SK-N-SH treated with all-trans-retinoic acid at 6 μM for 48 hours (cell line): ENCODE results near the gene PRPF4.

Experiments
- ATAC-seq: fragments of 200-7000 bp; cut with Tn5 transposase; 3 replicates; pipeline ENCODE4 v1.9.1; 2020; ENCODE audit warnings: mild to moderate bottlenecking, moderate library complexity
- ARNTL ChIP-seq: fragments of 450-650 bp; formaldehyde crosslinking; IDR thresholded peaks from 2 replicates; pipeline ENCODE4 v1.5.0; 2020; ENCODE audit warnings: low read depth, mild to moderate bottlenecking, moderate library complexity, borderline replicate concordance
- BACH2 ChIP-seq: fragments of 250-450 bp; sonication (Bioruptor Pico); IDR thresholded peaks from 2 replicates; pipeline ENCODE4 v1.9.0; 2021; ENCODE audit warnings: mild to moderate bottlenecking, borderline replicate concordance
- CSDC2 ChIP-seq: fragments of 250-450 bp; sonication (Bioruptor Pico); IDR thresholded peaks from 2 replicates; pipeline ENCODE4 v1.5.0; 2020; ENCODE audit warnings: mild to moderate bottlenecking, moderate library complexity
- ESRRG ChIP-seq: fragments of 250-450 bp; sonication (Bioruptor Pico); IDR thresholded peaks from 2 replicates; pipeline ENCODE4 v1.6.1; 2021; ENCODE audit warnings: mild to moderate bottlenecking
- GLIS3 ChIP-seq: fragments of 250-450 bp; sonication (Bioruptor Pico); IDR thresholded peaks from 2 replicates; pipeline ENCODE4 v1.5.0; 2020; ENCODE audit warnings: mild to moderate bottlenecking, moderate library complexity
- ISL1 ChIP-seq: fragments of 250-450 bp; sonication (Bioruptor Pico); IDR thresholded peaks from 2 replicates; pipeline ENCODE4 v2.1.2; 2022; ENCODE audit warnings: mild to moderate bottlenecking, moderate library complexity
- OSR1 ChIP-seq: fragments of 250-450 bp; sonication (Bioruptor Pico); IDR thresholded peaks from 2 replicates; pipeline ENCODE4 v1.8.0; 2022; ENCODE audit warnings: moderate library complexity, mild to moderate bottlenecking, inconsistent platforms
- PPARA ChIP-seq: fragments of 250-450 bp; sonication (Bioruptor Pico); IDR thresholded peaks from 2 replicates; pipeline ENCODE4 v1.5.0; 2020; ENCODE audit warnings: mild to moderate bottlenecking, borderline replicate concordance
- RARB ChIP-seq: fragments of 250-450 bp; sonication (Bioruptor Pico); IDR thresholded peaks from 2 replicates; pipeline ENCODE4 v1.8.0; 2021; ENCODE audit warnings: mild to moderate bottlenecking, moderate library complexity
- SNAI2 ChIP-seq: fragments of 250-450 bp; sonication (Bioruptor Pico); IDR thresholded peaks from 2 replicates; pipeline ENCODE4 v1.5.0; 2020; ENCODE audit warnings: mild to moderate bottlenecking, moderate library complexity
- TCF4 ChIP-seq: fragments of 250-450 bp; sonication (Bioruptor Pico); IDR thresholded peaks from 2 replicates; pipeline ENCODE4 v1.8.0; 2021; ENCODE audit warnings: mild to moderate bottlenecking, moderate library complexity, borderline replicate concordance
- TOX ChIP-seq: fragments of 250-450 bp; sonication (Bioruptor Pico); IDR thresholded peaks from 2 replicates; pipeline ENCODE4 v1.8.0; 2021; ENCODE audit warnings: mild to moderate bottlenecking, moderate library complexity, borderline replicate concordance
- ZC3H10 ChIP-seq: fragments of 250-450 bp; sonication (Bioruptor Pico); IDR thresholded peaks from 2 replicates; pipeline ENCODE4 v1.5.1; 2021; ENCODE audit warnings: mild to moderate bottlenecking, moderate library complexity
- ZFP3 ChIP-seq: fragments of 250-450 bp; sonication (Bioruptor Pico); IDR thresholded peaks from 2 replicates; pipeline ENCODE4 v1.5.0; 2020; ENCODE audit warnings: mild to moderate bottlenecking, moderate library complexity
- ZFP30 ChIP-seq: fragments of 450-650 bp; formaldehyde crosslinking; IDR thresholded peaks from 2 replicates; pipeline ENCODE4 v1.5.0; 2022; ENCODE audit warnings: mild to moderate bottlenecking, moderate library complexity
- ZNF8 ChIP-seq: fragments of 450-650 bp; formaldehyde crosslinking; IDR thresholded peaks from 2 replicates; pipeline ENCODE4 v1.5.0; 2020; ENCODE audit warnings: mild to moderate bottlenecking, moderate library complexity
- TF ChIP-seq, protein P1 (sequence below): fragments of 250-450 bp; sonication (Bioruptor Pico); IDR thresholded peaks from 2 replicates; pipeline ENCODE4 v1.5.1; 2021; ENCODE audit warnings: mild to moderate bottlenecking, moderate library complexity
- TF ChIP-seq, protein P2 (sequence below): fragments of 250-450 bp; sonication (Bioruptor Pico); IDR thresholded peaks from 2 replicates; pipeline ENCODE4 v1.5.0; 2020; ENCODE audit warnings: mild to moderate bottlenecking, moderate library complexity
- TF ChIP-seq, protein P3 (sequence below): fragments of 250-450 bp; sonication (Bioruptor Pico); IDR thresholded peaks from 2 replicates; pipeline ENCODE4 v1.8.0; 2020; ENCODE audit warnings: mild to moderate bottlenecking, moderate library complexity, borderline replicate concordance
- TF ChIP-seq, protein P4 (sequence below): fragments of 250-450 bp; sonication (Bioruptor Pico); IDR thresholded peaks from 2 replicates; pipeline ENCODE4 v1.8.0; 2021; ENCODE audit warnings: low read depth, mild to moderate bottlenecking, moderate library complexity, borderline replicate concordance
- TF ChIP-seq, protein P5 (sequence below): fragments of 250-450 bp; sonication (Bioruptor Pico); IDR thresholded peaks from 2 replicates; pipeline ENCODE4 v1.5.1; 2020; ENCODE audit warnings: low read depth, mild to moderate bottlenecking, moderate library complexity

PRPF4 gene

DNA sequence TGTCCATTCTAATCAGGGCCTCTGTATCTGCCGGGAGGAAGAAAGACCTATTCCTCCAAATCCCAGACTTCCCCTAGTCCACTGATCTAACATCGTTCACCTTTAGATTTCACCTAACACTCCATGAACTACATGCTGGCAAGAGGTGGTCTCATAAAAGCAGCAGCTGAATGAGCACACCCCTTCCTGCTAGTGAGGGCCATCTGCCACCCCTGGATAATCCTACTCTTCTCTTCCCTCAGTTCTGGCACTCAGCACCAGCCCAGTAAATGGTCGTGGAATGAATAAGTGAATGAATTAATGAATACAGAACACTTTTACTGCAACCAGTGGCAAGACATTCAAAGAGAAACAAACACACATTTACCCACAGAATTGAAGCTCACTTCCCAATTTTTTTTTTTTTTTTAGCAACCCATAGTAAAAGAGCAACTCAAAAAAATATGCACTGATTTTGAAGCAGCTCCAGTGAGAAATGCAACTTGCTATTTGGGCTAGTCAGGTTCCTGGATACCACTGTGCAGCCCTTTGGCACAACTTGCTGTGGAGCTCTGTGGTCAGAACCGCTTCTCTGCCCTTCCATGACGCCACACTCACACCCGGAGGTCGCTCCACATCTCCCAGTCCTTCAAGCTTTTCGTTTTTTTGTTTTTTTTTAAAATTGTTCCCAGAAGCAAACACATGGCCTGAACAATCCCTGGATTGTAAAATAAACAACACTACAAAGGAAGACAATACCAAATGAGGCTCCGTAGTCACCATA is 21.5 kb downstream of the PRPF4 start:
- ATAC-seq = no peak
- TF ChIP-seq TCF4 = no peak
- no peak for TF ChIP-seq GLIS3 (CRISPR knock-in tag)
- TF ChIP-seq, protein P1, sequence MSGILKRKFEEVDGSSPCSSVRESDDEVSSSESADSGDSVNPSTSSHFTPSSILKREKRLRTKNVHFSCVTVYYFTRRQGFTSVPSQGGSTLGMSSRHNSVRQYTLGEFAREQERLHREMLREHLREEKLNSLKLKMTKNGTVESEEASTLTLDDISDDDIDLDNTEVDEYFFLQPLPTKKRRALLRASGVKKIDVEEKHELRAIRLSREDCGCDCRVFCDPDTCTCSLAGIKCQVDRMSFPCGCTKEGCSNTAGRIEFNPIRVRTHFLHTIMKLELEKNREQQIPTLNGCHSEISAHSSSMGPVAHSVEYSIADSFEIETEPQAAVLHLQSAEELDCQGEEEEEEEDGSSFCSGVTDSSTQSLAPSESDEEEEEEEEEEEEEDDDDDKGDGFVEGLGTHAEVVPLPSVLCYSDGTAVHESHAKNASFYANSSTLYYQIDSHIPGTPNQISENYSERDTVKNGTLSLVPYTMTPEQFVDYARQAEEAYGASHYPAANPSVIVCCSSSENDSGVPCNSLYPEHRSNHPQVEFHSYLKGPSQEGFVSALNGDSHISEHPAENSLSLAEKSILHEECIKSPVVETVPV (CRISPR knock-in tag) = no peak
- TF ChIP-seq, protein P2, sequence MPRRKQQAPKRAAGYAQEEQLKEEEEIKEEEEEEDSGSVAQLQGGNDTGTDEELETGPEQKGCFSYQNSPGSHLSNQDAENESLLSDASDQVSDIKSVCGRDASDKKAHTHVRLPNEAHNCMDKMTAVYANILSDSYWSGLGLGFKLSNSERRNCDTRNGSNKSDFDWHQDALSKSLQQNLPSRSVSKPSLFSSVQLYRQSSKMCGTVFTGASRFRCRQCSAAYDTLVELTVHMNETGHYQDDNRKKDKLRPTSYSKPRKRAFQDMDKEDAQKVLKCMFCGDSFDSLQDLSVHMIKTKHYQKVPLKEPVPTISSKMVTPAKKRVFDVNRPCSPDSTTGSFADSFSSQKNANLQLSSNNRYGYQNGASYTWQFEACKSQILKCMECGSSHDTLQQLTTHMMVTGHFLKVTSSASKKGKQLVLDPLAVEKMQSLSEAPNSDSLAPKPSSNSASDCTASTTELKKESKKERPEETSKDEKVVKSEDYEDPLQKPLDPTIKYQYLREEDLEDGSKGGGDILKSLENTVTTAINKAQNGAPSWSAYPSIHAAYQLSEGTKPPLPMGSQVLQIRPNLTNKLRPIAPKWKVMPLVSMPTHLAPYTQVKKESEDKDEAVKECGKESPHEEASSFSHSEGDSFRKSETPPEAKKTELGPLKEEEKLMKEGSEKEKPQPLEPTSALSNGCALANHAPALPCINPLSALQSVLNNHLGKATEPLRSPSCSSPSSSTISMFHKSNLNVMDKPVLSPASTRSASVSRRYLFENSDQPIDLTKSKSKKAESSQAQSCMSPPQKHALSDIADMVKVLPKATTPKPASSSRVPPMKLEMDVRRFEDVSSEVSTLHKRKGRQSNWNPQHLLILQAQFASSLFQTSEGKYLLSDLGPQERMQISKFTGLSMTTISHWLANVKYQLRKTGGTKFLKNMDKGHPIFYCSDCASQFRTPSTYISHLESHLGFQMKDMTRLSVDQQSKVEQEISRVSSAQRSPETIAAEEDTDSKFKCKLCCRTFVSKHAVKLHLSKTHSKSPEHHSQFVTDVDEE = no peak
- TF ChIP-seq ESRRG (CRISPR knock-in tag) = no peak
- TF ChIP-seq, protein P3, sequence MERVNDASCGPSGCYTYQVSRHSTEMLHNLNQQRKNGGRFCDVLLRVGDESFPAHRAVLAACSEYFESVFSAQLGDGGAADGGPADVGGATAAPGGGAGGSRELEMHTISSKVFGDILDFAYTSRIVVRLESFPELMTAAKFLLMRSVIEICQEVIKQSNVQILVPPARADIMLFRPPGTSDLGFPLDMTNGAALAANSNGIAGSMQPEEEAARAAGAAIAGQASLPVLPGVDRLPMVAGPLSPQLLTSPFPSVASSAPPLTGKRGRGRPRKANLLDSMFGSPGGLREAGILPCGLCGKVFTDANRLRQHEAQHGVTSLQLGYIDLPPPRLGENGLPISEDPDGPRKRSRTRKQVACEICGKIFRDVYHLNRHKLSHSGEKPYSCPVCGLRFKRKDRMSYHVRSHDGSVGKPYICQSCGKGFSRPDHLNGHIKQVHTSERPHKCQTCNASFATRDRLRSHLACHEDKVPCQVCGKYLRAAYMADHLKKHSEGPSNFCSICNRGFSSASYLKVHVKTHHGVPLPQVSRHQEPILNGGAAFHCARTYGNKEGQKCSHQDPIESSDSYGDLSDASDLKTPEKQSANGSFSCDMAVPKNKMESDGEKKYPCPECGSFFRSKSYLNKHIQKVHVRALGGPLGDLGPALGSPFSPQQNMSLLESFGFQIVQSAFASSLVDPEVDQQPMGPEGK (CRISPR knock-in tag) = no peak
- no peak for TF ChIP-seq ZC3H10 (CRISPR knock-in tag)
- TF ChIP-seq RARB (CRISPR knock-in tag) = no peak
- TF ChIP-seq, protein P4, sequence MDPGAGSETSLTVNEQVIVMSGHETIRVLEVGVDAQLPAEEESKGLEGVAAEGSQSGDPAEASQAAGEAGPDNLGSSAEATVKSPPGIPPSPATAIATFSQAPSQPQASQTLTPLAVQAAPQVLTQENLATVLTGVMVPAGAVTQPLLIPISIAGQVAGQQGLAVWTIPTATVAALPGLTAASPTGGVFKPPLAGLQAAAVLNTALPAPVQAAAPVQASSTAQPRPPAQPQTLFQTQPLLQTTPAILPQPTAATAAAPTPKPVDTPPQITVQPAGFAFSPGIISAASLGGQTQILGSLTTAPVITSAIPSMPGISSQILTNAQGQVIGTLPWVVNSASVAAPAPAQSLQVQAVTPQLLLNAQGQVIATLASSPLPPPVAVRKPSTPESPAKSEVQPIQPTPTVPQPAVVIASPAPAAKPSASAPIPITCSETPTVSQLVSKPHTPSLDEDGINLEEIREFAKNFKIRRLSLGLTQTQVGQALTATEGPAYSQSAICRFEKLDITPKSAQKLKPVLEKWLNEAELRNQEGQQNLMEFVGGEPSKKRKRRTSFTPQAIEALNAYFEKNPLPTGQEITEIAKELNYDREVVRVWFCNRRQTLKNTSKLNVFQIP (CRISPR knock-in tag) = no peak
- no peak for TF ChIP-seq BACH2 (CRISPR knock-in tag)
- no peak for TF ChIP-seq ZFP30 (CRISPR knock-in tag)
- no peak for TF ChIP-seq ARNTL (CRISPR knock-in tag)
- no peak for TF ChIP-seq PPARA (CRISPR knock-in tag)
- TF ChIP-seq ZFP3 (CRISPR knock-in tag) = no peak
- TF ChIP-seq, protein P5, sequence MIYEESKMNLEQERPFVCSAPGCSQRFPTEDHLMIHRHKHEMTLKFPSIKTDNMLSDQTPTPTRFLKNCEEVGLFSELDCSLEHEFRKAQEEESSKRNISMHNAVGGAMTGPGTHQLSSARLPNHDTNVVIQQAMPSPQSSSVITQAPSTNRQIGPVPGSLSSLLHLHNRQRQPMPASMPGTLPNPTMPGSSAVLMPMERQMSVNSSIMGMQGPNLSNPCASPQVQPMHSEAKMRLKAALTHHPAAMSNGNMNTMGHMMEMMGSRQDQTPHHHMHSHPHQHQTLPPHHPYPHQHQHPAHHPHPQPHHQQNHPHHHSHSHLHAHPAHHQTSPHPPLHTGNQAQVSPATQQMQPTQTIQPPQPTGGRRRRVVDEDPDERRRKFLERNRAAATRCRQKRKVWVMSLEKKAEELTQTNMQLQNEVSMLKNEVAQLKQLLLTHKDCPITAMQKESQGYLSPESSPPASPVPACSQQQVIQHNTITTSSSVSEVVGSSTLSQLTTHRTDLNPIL (CRISPR knock-in tag) = no peak
- no peak for TF ChIP-seq OSR1 (CRISPR knock-in tag)
- TF ChIP-seq ISL1 = no peak
- no peak for TF ChIP-seq TOX
- no peak for TF ChIP-seq ZNF8 (CRISPR knock-in tag)

DNA sequence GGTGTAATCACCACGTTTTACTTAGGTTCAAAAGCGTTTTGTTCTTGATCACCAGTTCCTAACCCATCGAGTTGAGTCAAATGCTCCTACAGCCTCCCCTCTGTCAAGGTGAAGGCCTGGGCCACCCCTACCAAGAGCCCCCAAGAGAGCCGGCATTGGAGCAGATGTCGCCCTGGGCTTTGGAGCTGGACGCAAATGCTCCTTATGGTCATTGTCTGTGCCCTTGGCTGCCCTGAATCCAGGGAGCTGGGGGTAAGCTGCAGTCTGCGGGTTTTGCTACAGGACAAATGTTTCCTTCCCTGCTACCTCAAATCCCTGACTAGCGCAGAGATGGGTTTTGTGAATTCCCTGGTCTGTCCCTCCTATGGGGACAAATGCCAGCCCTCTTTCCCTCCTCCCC is 22.9 kb downstream of the PRPF4 start:
- TF ChIP-seq CSDC2 (CRISPR knock-in tag) (no peak), SNAI2 (CRISPR knock-in tag) (no peak), OSR1 (CRISPR knock-in tag) (no peak), BACH2 (CRISPR knock-in tag) (no peak), ARNTL (CRISPR knock-in tag) (no peak), ZFP30 (CRISPR knock-in tag) (no peak), ZFP3 (CRISPR knock-in tag) (no peak)
- TF ChIP-seq, protein P3 (CRISPR knock-in tag) = no peak
- ATAC-seq = no peak
